Measurements from ENCODE around the gene OR2V2.
A peak's percentile ranks its signal among the peaks of the same experiment; 100 is the strongest.

The OR2V2 gene

GRCh38 chr5:181189363-181189961 lies 42.1 kb downstream of the OR2V2 start:
- DNase-seq, result peak in 1 of 2 donors; percentile 41
- no peak for TF ChIP-seq CTCF (IDR thresholded peaks at IDR 0.05)

GRCh38 chr5:181189962-181190710 lies 42.8 kb downstream of the OR2V2 start:
- peaks cover 0 to 17% (median 9%) of the 10 kb centered on the region in 4 donors for H3K4me1 ChIP-seq
- no peak for TF ChIP-seq CTCF (IDR thresholded peaks at IDR 0.05)
- intact Hi-C loops (cut with DNase I; ENCODE audit: low total_unique reads), result loop anchor here (2.0 to 10.0 kb wide), 4 partner anchors 17 to 385 kb away; partner anchors contain the start of genes MGAT1, TRIM41 and TRIM52
- H3K27me3 ChIP-seq, result no peaks in the 10 kb centered on the region
- H3K4me3 ChIP-seq, result peak overlapping the region; percentile 93 to 96
- H3K9me3 ChIP-seq, result no peaks in the 10 kb centered on the region
- H3K36me3 ChIP-seq, result no peaks in the 10 kb centered on the region
- peak overlapping the region; percentile 93 to 96 for H3K27ac ChIP-seq
- peak; percentile 35 to 73 for DNase-seq

More at GRCh38 chr5:181189363-181189961, 42.1 kb downstream of the OR2V2 start:
- intact Hi-C loops (cut with DNase I; ENCODE audit: low total_unique reads), result loop anchor here (2.0 to 10.0 kb wide), 4 partner anchors 17 to 385 kb away; partner anchors contain the start of genes MGAT1, TRIM41 and TRIM52
- Histone ChIP-seq H3K27me3 (no peaks in the 10 kb centered on the region), H3K9me3 (no peaks in the 10 kb centered on the region), H3K27ac (peak overlapping the region; percentile 93 to 96), H3K4me3 (peak overlapping the region; percentile 93 to 96), H3K36me3 (no peaks in the 10 kb centered on the region), H3K4me1 (peaks cover 0 to 24% (median 15%) of the 10 kb centered on the region in 4 donors)

- DNase-seq, result peak in 1 of 2 donors; percentile 31
- peak overlapping the region; percentile 93 to 96 for H3K4me3 ChIP-seq
- no peaks in the 10 kb centered on the region for H3K27me3 ChIP-seq
- H3K36me3 ChIP-seq, result no peaks in the 10 kb centered on the region
- peaks cover 0 to 16% (median 9%) of the 10 kb centered on the region in 4 donors for H3K4me1 ChIP-seq
- peak overlapping the region; percentile 93 to 96 for H3K27ac ChIP-seq
- TF ChIP-seq CTCF (IDR thresholded peaks at IDR 0.05), result no peak
- intact Hi-C loops (cut with DNase I; ENCODE audit: low total_unique reads), result no loop called here
- H3K9me3 ChIP-seq, result no peaks in the 10 kb centered on the region
These were observed 43.5 kb downstream of the OR2V2 start for GRCh38 chr5:181190711-181191525.

GRCh38 chr5:181191526-181192336 lies 44.3 kb downstream of the OR2V2 start:
- intact Hi-C loops (cut with DNase I; ENCODE audit: low total_unique reads), result no loop called here
- H3K9me3 ChIP-seq, result no peaks in the 10 kb centered on the region
- no peaks in the 10 kb centered on the region for H3K27me3 ChIP-seq
- H3K4me3 ChIP-seq, result peak overlapping the region; percentile 93 to 96
- H3K36me3 ChIP-seq, result no peaks in the 10 kb centered on the region
- peak; percentile 94 to 98 for DNase-seq
- H3K27ac ChIP-seq, result peak overlapping the region; percentile 93 to 96
- TF ChIP-seq CTCF (IDR thresholded peaks at IDR 0.05), result no peak
- H3K4me1 ChIP-seq, result peaks cover 0 to 16% (median 9%) of the 10 kb centered on the region in 4 donors
